ENCODE measurements around the gene CNIH2. TPM values are rescaled to one million over a fixed set of nuclear protein-coding genes. Genes with fewer than 3 reads are reported as not detected.

The CNIH2 gene
- total and polyA plus RNA-seq, 9 of the 15 experiments (the other 6 are each of a cell fraction or from before 2014, with no cell fraction given): 0.26 to 0.89 (median 0.40) TPM; not detected in 4

DNA sequence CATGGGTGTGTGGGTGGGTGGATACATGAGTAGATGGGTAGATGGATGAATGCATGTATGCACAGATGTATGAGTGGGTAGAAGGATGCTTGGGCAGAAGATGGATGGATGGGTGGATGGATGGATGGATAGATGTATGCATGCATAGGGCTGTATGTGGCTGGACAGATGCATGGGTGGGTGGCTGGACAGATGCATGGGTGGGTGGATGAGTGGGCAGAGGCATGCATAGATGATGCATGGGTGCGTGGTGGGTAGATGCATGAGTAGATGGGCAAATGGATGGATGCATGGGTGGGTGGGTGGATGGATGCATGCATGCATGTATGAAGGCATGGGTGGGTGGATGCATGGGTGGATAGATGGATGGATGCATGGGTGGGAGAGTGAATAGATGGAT is 45.7 kb downstream of the CNIH2 start:
- Histone ChIP-seq H3K4me2 (ENCODE audit: insufficient read depth, low read length) (no peak overlapping the region), H3K27ac (ENCODE audit: extremely low read depth, low read depth, low read length) (no peak overlapping the region), H3K9me1 (ENCODE audit: control insufficient read depth, insufficient read depth, low read length) (peaks cover 4% of the 10 kb centered on the region), H3K4me3 (no peak overlapping the region), H3K27me3 (ENCODE audit: control insufficient read depth in 2 of 2, insufficient read depth in 2 of 2, low read length in 2 of 2) (no peaks in the 10 kb centered on the region), H3K36me3 (ENCODE audit: control insufficient read depth, insufficient read depth, low read length) (no peaks in the 10 kb centered on the region), H3K79me2 (ENCODE audit: control insufficient read depth, insufficient read depth, low read length) (no peaks in the 10 kb centered on the region), H4K20me1 (replicated peaks; ENCODE audit: control insufficient read depth, insufficient read depth, low read length) (no peaks in the 10 kb centered on the region), H3K9me3 (replicated peaks; ENCODE audit: control insufficient read depth, insufficient read depth, low read depth, low read length) (no peaks in the 10 kb centered on the region), H2AFZ (ENCODE audit: low read depth, low read length) (no peak overlapping the region), H3K4me1 (replicated peaks in 1 of 2; ENCODE audit: control insufficient read depth in 2 of 2, insufficient read depth in 2 of 2, low read length in 2 of 2) (peaks cover 11 to 48% of the 10 kb centered on the region in 2 experiments; a peak in 4 of 5 replicates), H3K9ac (ENCODE audit: insufficient read depth in 1 of 2, low read depth in 2 of 2, low read length in 2 of 2) (no peak overlapping the region)
- in situ Hi-C loops (cut with MboI) (no loop called here), intact Hi-C loops (cut with micrococcal nuclease) (no loop called here)
- POLR2A ChIA-PET: interaction anchor here (0.7 kb wide), 1 partner anchor 19 kb away, joined by 3 read pairs; no protein-coding TSS in a partner anchor
- WGBS (ENCODE audit: insufficient coverage, low coverage, missing lambda C conversion rate): 25% methylated on average over 1 of the region's 1 CpG
- no peak for ATAC-seq
- BruUV-seq (replicated peaks): no TSS peak
- DNase-seq (ENCODE audit: extremely low read depth in 1 of 4, low spot score in 3 of 4): no peak
- CTCF ChIA-PET (ENCODE audit: low intra/inter-chr PET ratio): no interaction called here
- FAIRE-seq: no peak
- peak; percentile 24; the same call in 1 of the 2 replicates for TF ChIP-seq EGR1 (conservative IDR thresholded peaks at IDR 0.05)
- TF ChIP-seq, protein P1, sequence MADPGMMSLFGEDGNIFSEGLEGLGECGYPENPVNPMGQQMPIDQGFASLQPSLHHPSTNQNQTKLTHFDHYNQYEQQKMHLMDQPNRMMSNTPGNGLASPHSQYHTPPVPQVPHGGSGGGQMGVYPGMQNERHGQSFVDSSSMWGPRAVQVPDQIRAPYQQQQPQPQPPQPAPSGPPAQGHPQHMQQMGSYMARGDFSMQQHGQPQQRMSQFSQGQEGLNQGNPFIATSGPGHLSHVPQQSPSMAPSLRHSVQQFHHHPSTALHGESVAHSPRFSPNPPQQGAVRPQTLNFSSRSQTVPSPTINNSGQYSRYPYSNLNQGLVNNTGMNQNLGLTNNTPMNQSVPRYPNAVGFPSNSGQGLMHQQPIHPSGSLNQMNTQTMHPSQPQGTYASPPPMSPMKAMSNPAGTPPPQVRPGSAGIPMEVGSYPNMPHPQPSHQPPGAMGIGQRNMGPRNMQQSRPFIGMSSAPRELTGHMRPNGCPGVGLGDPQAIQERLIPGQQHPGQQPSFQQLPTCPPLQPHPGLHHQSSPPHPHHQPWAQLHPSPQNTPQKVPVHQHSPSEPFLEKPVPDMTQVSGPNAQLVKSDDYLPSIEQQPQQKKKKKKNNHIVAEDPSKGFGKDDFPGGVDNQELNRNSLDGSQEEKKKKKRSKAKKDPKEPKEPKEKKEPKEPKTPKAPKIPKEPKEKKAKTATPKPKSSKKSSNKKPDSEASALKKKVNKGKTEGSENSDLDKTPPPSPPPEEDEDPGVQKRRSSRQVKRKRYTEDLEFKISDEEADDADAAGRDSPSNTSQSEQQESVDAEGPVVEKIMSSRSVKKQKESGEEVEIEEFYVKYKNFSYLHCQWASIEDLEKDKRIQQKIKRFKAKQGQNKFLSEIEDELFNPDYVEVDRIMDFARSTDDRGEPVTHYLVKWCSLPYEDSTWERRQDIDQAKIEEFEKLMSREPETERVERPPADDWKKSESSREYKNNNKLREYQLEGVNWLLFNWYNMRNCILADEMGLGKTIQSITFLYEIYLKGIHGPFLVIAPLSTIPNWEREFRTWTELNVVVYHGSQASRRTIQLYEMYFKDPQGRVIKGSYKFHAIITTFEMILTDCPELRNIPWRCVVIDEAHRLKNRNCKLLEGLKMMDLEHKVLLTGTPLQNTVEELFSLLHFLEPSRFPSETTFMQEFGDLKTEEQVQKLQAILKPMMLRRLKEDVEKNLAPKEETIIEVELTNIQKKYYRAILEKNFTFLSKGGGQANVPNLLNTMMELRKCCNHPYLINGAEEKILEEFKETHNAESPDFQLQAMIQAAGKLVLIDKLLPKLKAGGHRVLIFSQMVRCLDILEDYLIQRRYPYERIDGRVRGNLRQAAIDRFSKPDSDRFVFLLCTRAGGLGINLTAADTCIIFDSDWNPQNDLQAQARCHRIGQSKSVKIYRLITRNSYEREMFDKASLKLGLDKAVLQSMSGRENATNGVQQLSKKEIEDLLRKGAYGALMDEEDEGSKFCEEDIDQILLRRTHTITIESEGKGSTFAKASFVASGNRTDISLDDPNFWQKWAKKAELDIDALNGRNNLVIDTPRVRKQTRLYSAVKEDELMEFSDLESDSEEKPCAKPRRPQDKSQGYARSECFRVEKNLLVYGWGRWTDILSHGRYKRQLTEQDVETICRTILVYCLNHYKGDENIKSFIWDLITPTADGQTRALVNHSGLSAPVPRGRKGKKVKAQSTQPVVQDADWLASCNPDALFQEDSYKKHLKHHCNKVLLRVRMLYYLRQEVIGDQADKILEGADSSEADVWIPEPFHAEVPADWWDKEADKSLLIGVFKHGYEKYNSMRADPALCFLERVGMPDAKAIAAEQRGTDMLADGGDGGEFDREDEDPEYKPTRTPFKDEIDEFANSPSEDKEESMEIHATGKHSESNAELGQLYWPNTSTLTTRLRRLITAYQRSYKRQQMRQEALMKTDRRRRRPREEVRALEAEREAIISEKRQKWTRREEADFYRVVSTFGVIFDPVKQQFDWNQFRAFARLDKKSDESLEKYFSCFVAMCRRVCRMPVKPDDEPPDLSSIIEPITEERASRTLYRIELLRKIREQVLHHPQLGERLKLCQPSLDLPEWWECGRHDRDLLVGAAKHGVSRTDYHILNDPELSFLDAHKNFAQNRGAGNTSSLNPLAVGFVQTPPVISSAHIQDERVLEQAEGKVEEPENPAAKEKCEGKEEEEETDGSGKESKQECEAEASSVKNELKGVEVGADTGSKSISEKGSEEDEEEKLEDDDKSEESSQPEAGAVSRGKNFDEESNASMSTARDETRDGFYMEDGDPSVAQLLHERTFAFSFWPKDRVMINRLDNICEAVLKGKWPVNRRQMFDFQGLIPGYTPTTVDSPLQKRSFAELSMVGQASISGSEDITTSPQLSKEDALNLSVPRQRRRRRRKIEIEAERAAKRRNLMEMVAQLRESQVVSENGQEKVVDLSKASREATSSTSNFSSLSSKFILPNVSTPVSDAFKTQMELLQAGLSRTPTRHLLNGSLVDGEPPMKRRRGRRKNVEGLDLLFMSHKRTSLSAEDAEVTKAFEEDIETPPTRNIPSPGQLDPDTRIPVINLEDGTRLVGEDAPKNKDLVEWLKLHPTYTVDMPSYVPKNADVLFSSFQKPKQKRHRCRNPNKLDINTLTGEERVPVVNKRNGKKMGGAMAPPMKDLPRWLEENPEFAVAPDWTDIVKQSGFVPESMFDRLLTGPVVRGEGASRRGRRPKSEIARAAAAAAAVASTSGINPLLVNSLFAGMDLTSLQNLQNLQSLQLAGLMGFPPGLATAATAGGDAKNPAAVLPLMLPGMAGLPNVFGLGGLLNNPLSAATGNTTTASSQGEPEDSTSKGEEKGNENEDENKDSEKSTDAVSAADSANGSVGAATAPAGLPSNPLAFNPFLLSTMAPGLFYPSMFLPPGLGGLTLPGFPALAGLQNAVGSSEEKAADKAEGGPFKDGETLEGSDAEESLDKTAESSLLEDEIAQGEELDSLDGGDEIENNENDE (IDR thresholded peaks at IDR 0.05; ENCODE audit: low read depth, low read length): no peak

Data from K562 (cell line).